ENCODE measurements around the gene XRCC2.

DNA sequence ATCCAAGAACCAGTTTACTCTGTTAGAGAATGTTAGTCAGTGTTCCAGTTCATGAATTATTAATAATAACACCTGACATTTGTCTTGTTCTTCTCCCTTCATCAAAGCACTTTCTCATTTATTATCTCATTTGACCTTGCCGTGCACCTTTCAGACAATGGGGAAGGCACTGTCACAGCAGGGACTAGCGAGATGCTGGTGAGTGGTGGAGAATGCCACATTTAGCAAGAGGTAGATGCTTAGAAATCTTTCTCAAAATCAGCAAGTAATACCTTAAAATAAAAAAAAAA lies 34.2 kb upstream of the XRCC2 start:
- TF ChIP-seq, protein P1, sequence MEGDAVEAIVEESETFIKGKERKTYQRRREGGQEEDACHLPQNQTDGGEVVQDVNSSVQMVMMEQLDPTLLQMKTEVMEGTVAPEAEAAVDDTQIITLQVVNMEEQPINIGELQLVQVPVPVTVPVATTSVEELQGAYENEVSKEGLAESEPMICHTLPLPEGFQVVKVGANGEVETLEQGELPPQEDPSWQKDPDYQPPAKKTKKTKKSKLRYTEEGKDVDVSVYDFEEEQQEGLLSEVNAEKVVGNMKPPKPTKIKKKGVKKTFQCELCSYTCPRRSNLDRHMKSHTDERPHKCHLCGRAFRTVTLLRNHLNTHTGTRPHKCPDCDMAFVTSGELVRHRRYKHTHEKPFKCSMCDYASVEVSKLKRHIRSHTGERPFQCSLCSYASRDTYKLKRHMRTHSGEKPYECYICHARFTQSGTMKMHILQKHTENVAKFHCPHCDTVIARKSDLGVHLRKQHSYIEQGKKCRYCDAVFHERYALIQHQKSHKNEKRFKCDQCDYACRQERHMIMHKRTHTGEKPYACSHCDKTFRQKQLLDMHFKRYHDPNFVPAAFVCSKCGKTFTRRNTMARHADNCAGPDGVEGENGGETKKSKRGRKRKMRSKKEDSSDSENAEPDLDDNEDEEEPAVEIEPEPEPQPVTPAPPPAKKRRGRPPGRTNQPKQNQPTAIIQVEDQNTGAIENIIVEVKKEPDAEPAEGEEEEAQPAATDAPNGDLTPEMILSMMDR (IDR thresholded peaks at IDR 0.05) = no peak
- TF ChIP-seq POLR2A (IDR thresholded peaks at IDR 0.05) = no peak
